Stimulated activated CD4-positive, alpha-beta T cell treated with anti-CD3 and anti-CD28 coated beads, TNF-alpha, amount 100 ng/mL, for 24 hours (primary cell): ENCODE data around the gene SCO2.
"Not testable (repeated sequence)": the region's sequence is repeated elsewhere in the genome, so short reads cannot be mapped to it uniquely, and the experiment has no call there.

Experiments
- DNase-seq, 3 experiments: peaks; one replicate each; pipeline ENCODE4 v3.0.0-alpha.2; 2020; ENCODE audit warnings: low read depth in 3 of 3

SCO2 gene

GRCh38 chr22:50550395-50550794 is 25.0 kb upstream of the SCO2 start:
- no peak for DNase-seq

- no peak for DNase-seq
Observed at GRCh38 chr22:50548921-50549790, 23.8 kb upstream of the SCO2 start.

- peak in 1 of 3 experiments; percentile 52 for DNase-seq
Observed at GRCh38 chr22:50548040-50548920, 22.9 kb upstream of the SCO2 start.

- no peak for DNase-seq
Observed at GRCh38 chr22:50547263-50547985, 22.0 kb upstream of the SCO2 start.

GRCh38 chr22:50546326-50547262 is 21.2 kb upstream of the SCO2 start:
- no peak for DNase-seq

- no peak for DNase-seq
Observed at GRCh38 chr22:50545522-50546325, 20.3 kb upstream of the SCO2 start, which contains the start of gene KLHDC7B. TSS of gene KLHDC7B (plus strand) at chr22:50545899. CDS start at chr22:50546244, 345 bp downstream.

GRCh38 chr22:50544746-50545253 is 19.4 kb upstream of the SCO2 start:
- no peak for DNase-seq

GRCh38 chr22:50544078-50544745 is 18.8 kb upstream of the SCO2 start:
- DNase-seq, result peak; percentile 66 to 83 (median 66)

GRCh38 chr22:50542416-50542927 is 17.1 kb upstream of the SCO2 start:
- no peak for DNase-seq

- not testable (repeated sequence) for DNase-seq
Observed at GRCh38 chr22:50541667-50542026, 16.2 kb upstream of the SCO2 start.

GRCh38 chr22:50540381-50540780 is 15.0 kb upstream of the SCO2 start:
- DNase-seq, result no peak

- no peak for DNase-seq
Observed at GRCh38 chr22:50537765-50538164, 12.4 kb upstream of the SCO2 start.

GRCh38 chr22:50536226-50536625 is 10.8 kb upstream of the SCO2 start:
- no peak for DNase-seq

- no peak for DNase-seq
Observed at GRCh38 chr22:50535113-50535512, 9.7 kb upstream of the SCO2 start.

- DNase-seq, result not testable (repeated sequence)
Observed at GRCh38 chr22:50533856-50534711, 8.7 kb upstream of the SCO2 start.

GRCh38 chr22:50532824-50533796 is 7.7 kb upstream of the SCO2 start:
- DNase-seq, result no peak
